Type B pancreatic cell (in vitro differentiated cells): ENCODE data around the gene NDUFS6. TPM values are rescaled to one million over a fixed set of nuclear protein-coding genes. Genes with fewer than 3 reads are reported as not detected.

Experiments used
- DNase-seq: peaks from one replicate; pipeline ENCODE4 v3.0.0; 2021; ENCODE audit warnings: mixed read lengths; ENCODE audit not compliant: unreplicated experiment; ENCODE audit errors: extremely low spot score
- H3K27ac Mint-ChIP-seq: 2 replicates; pipeline ENCODE4 v1.8.0; 2021; ENCODE audit warnings: mild to moderate bottlenecking, mixed read lengths
- H3K27me3 Mint-ChIP-seq: 2 replicates; pipeline ENCODE4 v1.8.0; 2021; ENCODE audit warnings: mixed read lengths
- H3K36me3 Mint-ChIP-seq: 2 replicates; pipeline ENCODE4 v1.8.0; 2021; ENCODE audit warnings: mixed read lengths
- H3K4me1 Mint-ChIP-seq: one replicate; pipeline ENCODE4 v1.8.0; 2021; ENCODE audit warnings: mixed read lengths; ENCODE audit not compliant: unreplicated experiment
- H3K4me3 Mint-ChIP-seq: 2 replicates; pipeline ENCODE4 v1.8.0; 2021; ENCODE audit warnings: mild to moderate bottlenecking, mixed read lengths
- H3K9me3 Mint-ChIP-seq: 2 replicates; pipeline ENCODE4 v1.8.0; 2021; ENCODE audit warnings: mixed read lengths
- CTCF ChIP-seq: fragments of 200-600 bp; sonication (generic); conservative IDR thresholded peaks from 2 replicates; pipeline ENCODE4 v1.5.0; 2021; ENCODE audit warnings: antibody characterized with exemption, mild to moderate bottlenecking
- total RNA-seq: library from RNA; stranded (reverse); gene quantifications from 2 replicates; pipeline ENCODE4 v1.2.1, GENCODE V29; 2021; ENCODE audit warnings: low replicate concordance

NDUFS6 gene
- total RNA-seq, 1 donor from 2014 or later: 37.7 TPM

- H3K4me1 Mint-ChIP-seq: peaks cover 14% of the 10 kb centered on the region
- no peaks in the 10 kb centered on the region for H3K36me3 Mint-ChIP-seq
- H3K9me3 Mint-ChIP-seq: no peaks in the 10 kb centered on the region
- DNase-seq: no peak
- H3K4me3 Mint-ChIP-seq: peak overlapping the region; percentile 51
- TF ChIP-seq CTCF: no peak
- H3K27me3 Mint-ChIP-seq: peaks cover 24% of the 10 kb centered on the region
- peak overlapping the region; percentile 29 for H3K27ac Mint-ChIP-seq
Observed at GRCh38 chr5:1782385-1783215, 18.6 kb upstream of the NDUFS6 start.

GRCh38 chr5:1783216-1783554 lies 18.0 kb upstream of the NDUFS6 start:
- Mint-ChIP-seq H3K27me3 (peaks cover 24% of the 10 kb centered on the region), H3K9me3 (no peaks in the 10 kb centered on the region), H3K4me3 (peak overlapping the region; percentile 51), H3K36me3 (no peaks in the 10 kb centered on the region), H3K4me1 (peaks cover 14% of the 10 kb centered on the region), H3K27ac (peak overlapping the region; percentile 29)
- DNase-seq: no peak
- no peak for TF ChIP-seq CTCF

GRCh38 chr5:1784197-1785050 lies 16.8 kb upstream of the NDUFS6 start:
- peaks cover 21% of the 10 kb centered on the region for H3K27me3 Mint-ChIP-seq
- H3K36me3 Mint-ChIP-seq: no peaks in the 10 kb centered on the region
- no peaks in the 10 kb centered on the region for H3K9me3 Mint-ChIP-seq
- no peak overlapping the region for H3K4me3 Mint-ChIP-seq
- H3K4me1 Mint-ChIP-seq: peaks cover 14% of the 10 kb centered on the region
- no peak overlapping the region for H3K27ac Mint-ChIP-seq
- no peak for DNase-seq
- no peak for TF ChIP-seq CTCF

- no peaks in the 10 kb centered on the region for H3K36me3 Mint-ChIP-seq
- DNase-seq: no peak
- peaks cover 21% of the 10 kb centered on the region for H3K27me3 Mint-ChIP-seq
- peaks cover 14% of the 10 kb centered on the region for H3K4me1 Mint-ChIP-seq
- TF ChIP-seq CTCF: no peak
- H3K4me3 Mint-ChIP-seq: no peak overlapping the region
- no peak overlapping the region for H3K27ac Mint-ChIP-seq
- H3K9me3 Mint-ChIP-seq: no peaks in the 10 kb centered on the region
Observed at GRCh38 chr5:1785062-1785461, 16.1 kb upstream of the NDUFS6 start.

- Mint-ChIP-seq H3K4me3 (no peak overlapping the region), H3K36me3 (no peaks in the 10 kb centered on the region), H3K27ac (no peak overlapping the region), H3K9me3 (no peaks in the 10 kb centered on the region), H3K4me1 (peaks cover 14% of the 10 kb centered on the region), H3K27me3 (peaks cover 21% of the 10 kb centered on the region)
- TF ChIP-seq CTCF: no peak
- DNase-seq: no peak
Observed at GRCh38 chr5:1785984-1786383, 15.2 kb upstream of the NDUFS6 start.
